H1 (cell line): ENCODE data around the gene TFR2. TPM values are rescaled to one million over a fixed set of nuclear protein-coding genes. Genes with fewer than 3 reads are reported as not detected.

Experiments
- CTCF ChIA-PET: fragments of 300-600 bp; sonication (Branson Sonifier 250); formaldehyde crosslinking; loops from one replicate; lab custom pipeline; 2021; ENCODE audit not compliant: partially characterized antibody; lab: Charles Lee
- POLR2A ChIA-PET: fragments of 300-600 bp; sonication (Branson Sonifier 250); formaldehyde crosslinking; loops from one replicate; lab custom pipeline; 2021; ENCODE audit warnings: inconsistent platforms; ENCODE audit not compliant: partially characterized antibody; lab: Charles Lee
- DNase-seq, 2 experiments: peaks; one replicate each; pipeline versions ENCODE4 v3.0.0 to v3.0.0-alpha.2; 2010 to 2022; ENCODE audit warnings: low spot score in 2 of 2, low read depth in 1 of 2, mixed read lengths in 1 of 2
- FAIRE-seq: peaks from 2 replicates; lab custom pipeline; 2011; peaks lifted over from hg19 to GRCh38; lab: Jason Lieb, UNC
- H2AFZ ChIP-seq: 2 replicates; pipeline ENCODE4 v1.8.1; 2012; ENCODE audit warnings: low read length, inconsistent platforms
- H2AK5ac ChIP-seq: 2 replicates; pipeline ENCODE4 v1.6.1; 2013; ENCODE audit warnings: low read depth, low read length
- H2BK120ac ChIP-seq: replicated peaks from 2 replicates; pipeline ENCODE3; 2013; ENCODE audit warnings: low read depth, low read length, inconsistent platforms
- H2BK12ac ChIP-seq: 2 replicates; pipeline ENCODE4 v1.6.1; 2013; ENCODE audit warnings: low read depth, low read length
- H2BK15ac ChIP-seq: 2 replicates; pipeline ENCODE4 v1.6.1; 2013; ENCODE audit warnings: low read length
- H2BK20ac ChIP-seq: 2 replicates; pipeline ENCODE4 v1.6.1; 2013; ENCODE audit warnings: low read length
- H2BK5ac ChIP-seq: 2 replicates; pipeline ENCODE4 v1.6.1; 2013; ENCODE audit warnings: low read depth, low read length
- H3K14ac ChIP-seq: 2 replicates; pipeline ENCODE4 v1.6.1; 2013; ENCODE audit warnings: inconsistent platforms; ENCODE audit not compliant: insufficient read length
- H3K18ac ChIP-seq: 2 replicates; pipeline ENCODE4 v1.6.1; 2013; ENCODE audit warnings: low read length; ENCODE audit errors: extremely low read depth
- H3K23ac ChIP-seq: 2 replicates; pipeline ENCODE4 v1.6.1; 2013; ENCODE audit warnings: inconsistent platforms; ENCODE audit not compliant: insufficient read length
- H3K23me2 ChIP-seq: 2 replicates; pipeline ENCODE4 v1.6.1; 2013; ENCODE audit warnings: low read depth, low read length
- H3K27ac ChIP-seq: 2 replicates; pipeline ENCODE4 v1.6.1; 2011; ENCODE audit warnings: low read depth, low read length, inconsistent platforms
- H3K27me3 ChIP-seq, 4 experiments: replicated peaks in 1 of 4; 1 replicate in 1 of 4; 2 replicates in 3 of 4; pipeline versions ENCODE4 v1.6.1 to v1.8.1; 2011 to 2013; ENCODE audit warnings: low read length in 3 of 4, mild to moderate bottlenecking in 3 of 4, inconsistent platforms in 2 of 4, mixed read lengths in 2 of 4, moderate library complexity in 1 of 4; ENCODE audit not compliant: control insufficient read depth in 3 of 4, insufficient read depth in 3 of 4; ENCODE audit errors: extremely low read depth in 1 of 4
- H3K36me3 ChIP-seq, 4 experiments: 2 replicates each; pipeline versions ENCODE4 v1.6.1 to v1.8.1; 2011 to 2013; ENCODE audit warnings: mild to moderate bottlenecking in 4 of 4, low read length in 3 of 4, moderate library complexity in 2 of 4, control low read depth in 1 of 4, inconsistent platforms in 1 of 4; ENCODE audit not compliant: insufficient read depth in 4 of 4, control insufficient read depth in 2 of 4
- H3K4ac ChIP-seq: replicated peaks from 2 replicates; pipeline ENCODE3; 2013; ENCODE audit warnings: low read length, low read depth, mixed read lengths, inconsistent platforms; ENCODE audit not compliant: insufficient read length
- H3K4me1 ChIP-seq, 4 experiments: replicated peaks in 1 of 4; 1 replicate in 1 of 4; 2 replicates in 3 of 4; pipeline versions ENCODE4 v1.6.1 to v1.8.1; 2011 to 2013; ENCODE audit warnings: low read length in 3 of 4, inconsistent platforms in 2 of 4, mixed read lengths in 1 of 4; ENCODE audit not compliant: insufficient read depth in 4 of 4, control insufficient read depth in 3 of 4
- H3K4me2 ChIP-seq, 2 experiments: 2 replicates each; pipeline versions ENCODE4 v1.6.1 to v1.8.1; 2011 to 2013; ENCODE audit warnings: low read depth in 2 of 2, low read length in 2 of 2, control low read depth in 1 of 2, inconsistent platforms in 1 of 2, mild to moderate bottlenecking in 1 of 2; ENCODE audit not compliant: insufficient read depth in 1 of 2
- H3K4me3 ChIP-seq, 4 experiments: fragments of 200-600, 300-600 bp in 1 of 4; sonication (generic), shearing (Covaris generic), sonication (Bioruptor Twin) in 1 of 4; 2 replicates each; pipeline versions ENCODE4 v1.5.1 to v1.8.1; 2011 to 2016; ENCODE audit warnings: low read length in 4 of 4, low read depth in 3 of 4, control low read depth in 2 of 4, inconsistent platforms in 2 of 4, mild to moderate bottlenecking in 2 of 4, mixed read lengths in 1 of 4, moderate library complexity in 1 of 4; ENCODE audit not compliant: insufficient read depth in 2 of 4; ENCODE audit errors: extremely low read depth in 1 of 4
- H3K56ac ChIP-seq: replicated peaks from 2 replicates; pipeline ENCODE3; 2013; ENCODE audit warnings: low read depth, mild to moderate bottlenecking, mixed read lengths, low read length, inconsistent platforms; ENCODE audit not compliant: insufficient read length
- H3K79me1 ChIP-seq: 2 replicates; pipeline ENCODE4 v1.6.1; 2013; ENCODE audit warnings: low read depth, low read length, control low read depth
- H3K79me2 ChIP-seq, 2 experiments: 2 replicates each; pipeline versions ENCODE4 v1.6.1 to v1.8.1; 2012 to 2013; ENCODE audit warnings: low read length in 2 of 2, mild to moderate bottlenecking in 2 of 2, inconsistent platforms in 1 of 2; ENCODE audit not compliant: insufficient read depth in 2 of 2, control insufficient read depth in 1 of 2
- H3K9ac ChIP-seq, 4 experiments: replicated peaks in 1 of 4; 1 replicate in 1 of 4; 2 replicates in 3 of 4; pipeline versions ENCODE4 v1.6.1 to v1.8.1; 2011 to 2013; ENCODE audit warnings: low read depth in 3 of 4, low read length in 3 of 4, control low read depth in 2 of 4, mild to moderate bottlenecking in 2 of 4, moderate library complexity in 2 of 4, inconsistent platforms in 1 of 4; ENCODE audit errors: extremely low read depth in 1 of 4
- H3K9me3 ChIP-seq, 2 experiments: 2 replicates each; pipeline versions ENCODE4 v1.6.1 to v1.8.1; 2012 to 2013; ENCODE audit warnings: mild to moderate bottlenecking in 2 of 2, moderate library complexity in 2 of 2, control low read depth in 1 of 2, inconsistent platforms in 1 of 2, low read depth in 1 of 2, low read length in 1 of 2, mixed read lengths in 1 of 2; ENCODE audit not compliant: insufficient read depth in 2 of 2
- H4K20me1 ChIP-seq, 2 experiments: replicated peaks in 1 of 2; 2 replicates each; pipeline versions ENCODE3 to v1.8.1; 2011 to 2013; ENCODE audit warnings: inconsistent platforms in 2 of 2, low read length in 2 of 2, mild to moderate bottlenecking in 1 of 2; ENCODE audit not compliant: insufficient read depth in 2 of 2, control insufficient read depth in 1 of 2
- H4K5ac ChIP-seq: 2 replicates; pipeline ENCODE4 v1.6.1; 2013; ENCODE audit warnings: low read length, low read depth, mixed read lengths, inconsistent platforms; ENCODE audit not compliant: insufficient read length
- H4K8ac ChIP-seq: 2 replicates; pipeline ENCODE4 v1.8.0; 2013; ENCODE audit warnings: mild to moderate bottlenecking, moderate library complexity, low read length, inconsistent platforms; ENCODE audit not compliant: insufficient read depth; ENCODE audit errors: extremely low read depth
- H4K91ac ChIP-seq: replicated peaks from 2 replicates; pipeline ENCODE3; 2013; ENCODE audit warnings: low read length, mixed read lengths, inconsistent platforms; ENCODE audit not compliant: insufficient read length
- CHD2 ChIP-seq: IDR thresholded peaks from 2 replicates; pipeline ENCODE4 v1.6.1; 2012; ENCODE audit warnings: low read length, improper control_type of control experiment
- KDM4A ChIP-seq: IDR thresholded peaks from one replicate; pipeline ENCODE4 v1.7.1; 2012; ENCODE audit warnings: low read depth, mild to moderate bottlenecking, moderate library complexity, low read length, inconsistent platforms; ENCODE audit not compliant: severe bottlenecking
- PHF8 ChIP-seq: fragments of 200-600 bp; sonication (generic); conservative IDR thresholded peaks from 2 replicates; pipeline ENCODE4 v1.7.1; 2012; ENCODE audit warnings: low read depth, mild to moderate bottlenecking, inconsistent platforms, low read length, moderate library complexity
- RAD21 ChIP-seq, 2 experiments: IDR thresholded peaks in 1 of 2; conservative IDR thresholded peaks in 1 of 2; 2 replicates each; pipeline ENCODE4 v1.6.1; 2011; ENCODE audit warnings: low read depth in 2 of 2, low read length in 2 of 2, improper control_type of control experiment in 1 of 2, inconsistent platforms in 1 of 2, mild to moderate bottlenecking in 1 of 2, moderate library complexity in 1 of 2
- SIN3A ChIP-seq, 2 experiments: IDR thresholded peaks in 1 of 2; conservative IDR thresholded peaks in 1 of 2; 2 replicates each; pipeline ENCODE4 v1.6.1; 2011 to 2012; ENCODE audit warnings: low read length in 2 of 2, improper control_type of control experiment in 1 of 2, low read depth in 1 of 2, mild to moderate bottlenecking in 1 of 2
- SP4 ChIP-seq: IDR thresholded peaks from 2 replicates; pipeline ENCODE4 v1.6.1; 2012; ENCODE audit warnings: low read length, inconsistent platforms
- TBP ChIP-seq: IDR thresholded peaks from 2 replicates; pipeline ENCODE4 v1.6.1; 2011; ENCODE audit warnings: low read depth, low read length, improper control_type of control experiment
- YY1 ChIP-seq: IDR thresholded peaks from 2 replicates; pipeline ENCODE4 v1.6.1; 2011; ENCODE audit warnings: low read depth, mild to moderate bottlenecking, low read length
- WGBS, 2 experiments: shearing (Covaris generic) in 1 of 2; methylation state at CpG; one replicate each; pipeline versions ENCODE4 v1.1.6 to v1.1.7; 2013 to 2015; ENCODE audit warnings: low lambda C conversion rate in 2 of 2, mixed read lengths in 2 of 2, inconsistent platforms in 1 of 2, low coverage in 1 of 2, missing lambda C conversion rate in 1 of 2; ENCODE audit not compliant: insufficient replicate concordance in 2 of 2, insufficient coverage in 1 of 2, insufficient read length in 1 of 2; ENCODE audit errors: extremely low coverage in 1 of 2, missing lambda C conversion rate in 1 of 2; 5-methylcytosine and 5-hydroxymethylcytosine counted together
- polyA plus RNA-seq, 7 experiments: library from polyadenylated mRNA; depleted of rRNA in 3 of 7; stranded (reverse) in 5 of 7; unstranded in 2 of 7; fragments of >200 nt in 5 of 7; fragments of 200-250 nt in 2 of 7; gene quantifications; 1 replicate in 5 of 7; 2 replicates in 1 of 7; 4 replicates in 1 of 7; pipeline versions ENCODE4 v1.2.1 to v1.2.3, GENCODE V29; 2011 to 2013; ENCODE audit warnings: missing spikeins in 2 of 7, mixed read lengths in 2 of 7
- total RNA-seq: library from RNA; stranded (reverse); fragmentation: NEBNext Ultra II Directional; extraction: Animal tissue kit (Norgen Biotek cat#: 25700); gene quantifications from 2 replicates; pipeline ENCODE4 v1.2.1, GENCODE V29; 2021
- TF ChIP-seq, protein P1 (sequence below): IDR thresholded peaks from 2 replicates; pipeline ENCODE4 v1.6.1; 2012; ENCODE audit warnings: inconsistent platforms

TFR2 gene
- total and polyA plus RNA-seq, 2 of the 8 experiments (the other 6 are each of a cell fraction or from before 2014, with no cell fraction given) = 4.6 to 5.7 TPM

GRCh38 chr7:100585511-100586265, 55.7 kb downstream of the TFR2 start, which contains the start of gene LRCH4:
TSS of gene LRCH4 (minus strand) at chr7:100586129. CDS start at chr7:100586100, 29 bp downstream.
- Histone ChIP-seq H3K4me2 (peak within 1 kb of the TSS; percentile 83 to 92), H3K4me1 (peaks cover 0 to 36% (median 20%) of the 10 kb centered on the region in 4 experiments; a peak in 6 of 7 replicates), H3K9me3 (no peaks in the 10 kb centered on the region), H4K8ac (peak within 1 kb of the TSS; percentile 37; the same call in 1 of the 2 replicates), H3K27ac (peak within 1 kb of the TSS; percentile 86), H2BK120ac (no peak within 1 kb of the TSS), H2BK20ac (0 out of 2 replicates have a peak within 1 kb of the TSS, but pooled peaks have one; percentile 80), H4K91ac (peak within 1 kb of the TSS; percentile 69), H3K79me2 (peaks cover 0 to 11% of the 10 kb centered on the region in 2 experiments; a peak in 1 of 4 replicates), H2BK15ac (peak within 1 kb of the TSS; percentile 99), H4K20me1 (peaks cover 2 to 5% of the 10 kb centered on the region in 2 experiments), H3K4me3 (peak within 1 kb of the TSS; percentile 80 to 88 (median 80)), H3K56ac (peak within 1 kb of the TSS; percentile 84), H3K23me2 (peaks cover 11% of the 10 kb centered on the region), H3K27me3 (peaks cover 0 to 2% (median 0%) of the 10 kb centered on the region in 4 experiments; a peak in 2 of 7 replicates), H3K18ac (peak within 1 kb of the TSS; percentile 97), H3K9ac (peak within 1 kb of the TSS; percentile 72 to 97 (median 85)), H4K5ac (peak within 1 kb of the TSS; percentile 83), H2AFZ (no peak within 1 kb of the TSS), H3K36me3 (peaks cover 12 to 14% (median 13%) of the 10 kb centered on the region in 4 experiments), H3K4ac (peak within 1 kb of the TSS; percentile 76), H3K79me1 (no peaks in the 10 kb centered on the region; the same call in 1 of the 2 replicates), H2BK12ac (no peak within 1 kb of the TSS; the same call in 1 of the 2 replicates), H3K23ac (no peak within 1 kb of the TSS), H3K14ac (no peak within 1 kb of the TSS), H2AK5ac (peak within 1 kb of the TSS; percentile 66; the same call in 1 of the 2 replicates), H2BK5ac (peak within 1 kb of the TSS; percentile 96)
- 3% methylated on average over 26 of the region's 61 CpGs; no CpG with 5 or more reads in 1 of the 2 experiments for WGBS, 2 experiments
- peak in 1 of 2 experiments; percentile 88 for DNase-seq
- FAIRE-seq = no peak
- POLR2A ChIA-PET = interaction anchor here (0.6 to 10.0 kb wide), 45 partner anchors 9 to 267 kb away, joined by 3 to 172 read pairs (median 4); partner anchors contain the start of genes AGFG2, MEPCE, MOSPD3 and PCOLCE
- CTCF ChIA-PET = interaction anchor here (0.6 to 11.4 kb wide), 28 partner anchors 8 to 266 kb away, joined by 3 to 171 read pairs (median 4); partner anchors contain the start of genes PCOLCE, POP7 and SAP25
- TF ChIP-seq TBP (peak; percentile 84), CHD2 (no peak), YY1 (0 out of 2 replicates have a peak, but pooled peaks have one; percentile 11), SIN3A (conservative IDR thresholded peaks at IDR 0.05 in 1 of 2, IDR thresholded peaks at IDR 0.05 in 1 of 2; ENCODE audit: low read depth in 1 of 2, low read length in 2 of 2) (peak; percentile 0 to 55; a peak in 2 of 4 replicates), RAD21 (IDR thresholded peaks at IDR 0.05 in 1 of 2, conservative IDR thresholded peaks at IDR 0.05 in 1 of 2; ENCODE audit: low read depth in 2 of 2, low read length in 2 of 2) (no peak), PHF8 (peak; percentile 95), SP4 (peak; percentile 6), KDM4A (no peak)
- TF ChIP-seq, protein P1, sequence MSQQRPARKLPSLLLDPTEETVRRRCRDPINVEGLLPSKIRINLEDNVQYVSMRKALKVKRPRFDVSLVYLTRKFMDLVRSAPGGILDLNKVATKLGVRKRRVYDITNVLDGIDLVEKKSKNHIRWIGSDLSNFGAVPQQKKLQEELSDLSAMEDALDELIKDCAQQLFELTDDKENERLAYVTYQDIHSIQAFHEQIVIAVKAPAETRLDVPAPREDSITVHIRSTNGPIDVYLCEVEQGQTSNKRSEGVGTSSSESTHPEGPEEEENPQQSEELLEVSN = no peak
